Bone marrow (tissue), 2 donors: ENCODE data around the gene FARP1.

ENCODE experiments used
- DNase-seq, 2 donors: peaks; one replicate each; lab custom pipeline; 2025; lab: John Stamatoyannopoulos, UW

Gene FARP1

DNA sequence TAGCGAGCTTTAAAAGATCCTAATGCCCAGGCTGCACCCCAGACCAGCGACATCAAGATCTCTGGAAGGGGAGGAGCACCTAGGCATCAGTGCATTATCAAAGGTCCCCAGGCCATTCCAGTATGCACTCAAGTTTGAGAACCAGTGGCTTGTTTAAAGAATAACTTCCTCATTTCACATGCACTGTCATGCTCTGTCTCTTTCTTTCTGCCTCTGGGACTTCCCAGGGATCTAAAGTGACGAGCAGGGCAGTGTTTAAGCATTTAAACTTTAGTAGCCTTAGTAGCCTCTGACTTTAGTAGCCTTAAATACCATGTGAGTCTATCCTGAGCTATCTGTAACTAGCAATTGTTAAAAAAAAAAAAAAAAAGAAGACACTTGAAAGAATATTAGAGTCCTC is 8.9 kb upstream of the FARP1 start:
- DNase-seq: no peak

DNA sequence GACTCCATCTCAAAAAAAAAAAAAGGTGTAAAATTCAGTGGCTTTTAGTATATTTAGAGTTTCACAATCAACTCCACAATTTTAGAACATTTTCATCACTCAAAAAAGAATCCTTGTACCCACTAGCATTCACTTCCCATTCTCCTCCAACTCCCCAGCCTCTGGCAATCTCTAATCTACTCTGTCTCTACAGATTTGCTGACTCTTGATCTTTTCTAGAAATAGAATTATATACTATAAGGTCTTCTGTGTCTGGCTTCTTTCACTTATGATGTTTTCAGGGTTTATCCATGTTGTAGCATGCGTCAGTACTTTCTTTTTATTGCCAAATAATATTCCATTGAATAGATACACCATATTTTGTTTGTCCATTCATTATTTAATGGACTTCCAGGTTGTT is 8.0 kb upstream of the FARP1 start:
- DNase-seq: no peak

DNA sequence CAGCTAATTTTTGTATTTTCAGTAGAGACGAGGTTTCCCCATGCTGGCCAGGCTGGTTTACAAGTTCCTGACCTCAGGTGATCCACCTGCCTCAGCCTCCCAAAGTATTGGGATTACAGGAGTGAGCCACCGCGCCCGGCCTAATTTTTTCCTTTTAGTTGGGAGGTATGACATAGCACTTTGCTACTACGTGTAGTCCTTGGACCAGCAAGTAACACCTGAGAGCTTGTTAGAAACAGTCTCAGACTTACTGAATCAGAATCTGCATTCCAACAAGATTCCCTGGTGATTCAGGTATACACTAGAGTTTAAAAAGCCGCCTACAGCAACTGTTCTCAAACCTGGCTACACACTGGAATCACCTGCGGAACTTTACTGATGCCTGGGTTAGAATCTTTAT is 1.8 kb upstream of the FARP1 start:
- no peak for DNase-seq

DNA sequence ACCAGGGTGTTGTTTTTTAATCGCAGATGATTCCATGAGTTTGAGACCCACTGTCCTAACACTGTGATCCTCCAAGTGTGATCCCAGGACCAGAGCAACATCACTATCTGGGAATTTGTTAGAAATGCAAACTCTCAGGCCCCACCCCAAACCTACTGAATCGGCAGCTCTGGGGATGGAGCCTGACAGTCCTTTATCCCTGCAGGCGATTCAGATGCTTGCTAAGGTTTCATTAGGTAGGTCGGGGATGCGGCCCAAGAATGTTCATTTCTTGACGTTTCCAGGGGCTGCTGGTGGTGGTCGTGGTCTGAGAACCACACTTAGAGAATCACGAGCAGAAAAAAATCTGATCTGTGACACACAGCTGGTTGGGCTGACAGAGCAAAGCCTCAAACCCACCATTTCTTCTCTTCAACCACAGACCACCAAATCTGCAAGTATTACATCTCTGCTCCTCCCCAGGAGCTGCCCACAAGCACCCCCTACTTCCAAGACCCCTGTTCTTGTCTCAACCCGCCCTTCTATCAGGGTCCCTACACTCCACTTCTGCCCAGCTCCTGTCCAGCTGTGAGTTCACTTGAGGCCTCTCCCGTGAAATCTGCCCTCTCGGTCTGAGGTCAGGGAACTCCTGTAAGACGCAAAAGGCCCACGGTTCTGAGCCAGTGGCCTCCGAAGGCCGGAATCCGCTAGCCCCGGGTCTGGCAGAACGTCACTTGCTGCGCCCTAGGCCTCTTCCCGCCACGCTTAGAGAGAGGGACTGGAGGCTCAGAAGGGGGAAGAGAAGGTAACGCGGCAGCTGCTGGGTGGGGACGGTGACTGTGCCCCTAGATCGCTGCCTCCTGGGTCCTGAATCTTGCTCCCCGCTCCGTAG is 1.1 kb upstream of the FARP1 start:
- no peak for DNase-seq

DNA sequence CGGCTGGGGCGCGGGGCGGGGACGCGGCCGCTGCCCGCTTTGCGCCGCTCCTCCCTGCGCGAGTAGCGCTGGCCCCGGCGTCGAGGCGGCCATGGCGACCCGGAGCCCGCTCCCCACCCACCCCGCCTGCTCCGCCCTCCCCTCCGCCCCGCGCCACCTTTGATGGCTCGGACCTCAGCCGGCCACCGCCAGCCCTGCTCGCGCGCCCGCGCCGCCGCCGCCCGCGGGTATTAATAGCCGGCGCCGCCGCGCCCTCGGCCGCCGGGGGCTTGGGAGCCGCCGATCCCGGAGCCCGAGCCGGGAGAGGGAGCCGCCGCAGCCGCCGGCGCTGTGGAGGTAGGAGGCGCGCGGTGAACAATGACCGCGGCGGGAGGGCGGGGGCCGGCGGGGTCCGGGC is 261 bp downstream of the FARP1 start:
- DNase-seq: no peak

DNA sequence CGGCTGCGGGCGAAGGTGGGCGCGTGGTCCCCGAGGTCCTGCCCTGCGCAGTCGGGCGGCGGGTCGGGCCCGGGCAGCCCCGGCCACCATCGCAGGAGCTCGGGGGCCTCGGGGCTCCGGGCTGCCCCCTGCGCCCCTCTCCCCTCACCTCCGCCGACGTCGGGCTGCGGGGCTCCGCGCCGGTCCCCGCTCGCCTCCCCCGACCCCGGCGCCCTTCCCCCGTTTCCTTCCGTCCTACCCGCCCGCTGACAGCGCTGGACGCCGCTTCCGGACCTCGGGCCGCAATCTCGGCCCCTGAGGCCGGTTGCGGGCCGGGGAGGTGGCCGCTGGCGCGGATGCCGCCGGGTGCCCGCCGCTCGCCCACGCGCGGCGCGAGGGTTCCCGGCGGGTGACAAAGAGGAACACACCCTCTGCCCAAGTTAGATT is 720 bp downstream of the FARP1 start:
- DNase-seq: no peak

DNA sequence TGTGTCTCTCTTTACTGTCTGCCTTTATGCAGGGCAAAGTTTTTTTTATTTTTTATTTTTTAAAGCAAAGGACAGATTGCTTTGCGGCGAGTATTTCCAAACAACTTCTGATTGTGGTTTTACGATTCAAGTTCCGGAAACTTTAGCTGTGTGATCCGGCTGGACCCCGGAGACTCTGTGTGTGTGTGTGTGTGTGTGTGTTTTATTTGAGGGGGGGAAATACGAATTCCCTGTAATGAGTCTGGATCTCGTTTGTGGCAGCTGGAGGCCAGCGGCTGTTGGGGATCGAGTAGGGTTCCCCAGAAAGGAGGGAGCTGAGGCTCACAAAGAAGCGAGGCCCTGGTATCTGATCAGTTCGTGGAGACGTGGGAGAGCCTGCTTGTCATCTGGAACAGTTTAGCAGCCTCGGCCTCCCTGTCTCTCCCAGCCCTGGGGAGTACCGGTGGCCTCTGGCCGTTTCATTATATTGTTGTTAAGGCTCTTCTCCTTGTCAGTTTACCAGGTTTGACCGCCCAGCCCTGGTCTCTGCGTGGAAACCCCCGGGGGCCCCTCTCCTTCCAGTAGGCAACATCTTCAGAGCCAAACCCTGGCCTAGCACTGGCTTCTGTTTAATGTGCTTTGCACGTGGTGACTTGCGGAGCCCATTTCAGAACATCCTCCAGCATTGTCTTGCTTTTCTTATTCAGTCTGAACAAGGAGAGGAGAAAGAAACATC is 1.3 kb downstream of the FARP1 start:
- DNase-seq: no peak

DNA sequence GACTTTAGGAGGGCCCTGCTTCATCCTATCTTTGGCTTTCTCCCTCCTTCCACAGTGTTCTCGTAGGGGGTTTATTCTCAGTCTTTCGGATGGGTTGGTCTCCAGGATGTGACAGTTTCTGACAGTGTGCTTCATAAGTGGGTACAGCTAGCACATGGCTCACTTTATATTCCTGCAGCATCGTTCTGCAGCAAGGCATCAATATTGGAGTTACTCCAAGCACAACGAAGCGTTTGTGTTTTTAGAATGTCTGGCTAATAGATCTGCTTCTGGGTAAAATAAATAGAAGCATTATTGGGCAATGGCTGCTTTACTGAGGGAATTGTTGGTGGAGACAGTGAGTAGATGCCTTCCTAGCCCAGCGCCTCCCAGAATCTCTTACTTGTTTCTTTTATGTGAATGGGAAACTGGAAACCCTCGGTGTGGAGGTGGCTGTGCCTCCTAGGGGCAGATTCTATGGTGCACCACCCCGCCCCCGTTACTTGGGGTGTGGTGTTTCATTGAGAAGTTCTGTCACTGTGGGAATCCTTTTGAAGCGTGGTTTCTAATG is 2.0 kb downstream of the FARP1 start:
- no peak for DNase-seq

DNA sequence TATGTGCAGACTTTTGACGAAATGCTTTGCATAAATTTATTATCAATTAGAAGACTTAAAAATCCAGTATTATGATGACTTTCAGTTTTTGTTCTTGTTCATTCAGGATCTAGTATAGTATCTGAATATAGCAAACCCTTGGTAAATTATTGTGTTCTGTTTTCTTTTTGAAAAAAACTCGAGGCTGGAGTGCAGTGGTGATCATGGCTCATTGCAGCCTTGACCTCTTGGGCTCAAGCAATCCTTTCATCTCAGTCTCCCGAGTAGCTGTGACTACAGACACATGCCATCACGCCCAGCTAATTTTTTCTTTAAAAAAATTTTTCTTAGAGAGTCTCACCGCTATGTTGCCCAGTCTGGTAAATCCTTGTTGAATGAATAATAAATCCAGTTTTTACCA is 4.6 kb downstream of the FARP1 start:
- DNase-seq: no peak

DNA sequence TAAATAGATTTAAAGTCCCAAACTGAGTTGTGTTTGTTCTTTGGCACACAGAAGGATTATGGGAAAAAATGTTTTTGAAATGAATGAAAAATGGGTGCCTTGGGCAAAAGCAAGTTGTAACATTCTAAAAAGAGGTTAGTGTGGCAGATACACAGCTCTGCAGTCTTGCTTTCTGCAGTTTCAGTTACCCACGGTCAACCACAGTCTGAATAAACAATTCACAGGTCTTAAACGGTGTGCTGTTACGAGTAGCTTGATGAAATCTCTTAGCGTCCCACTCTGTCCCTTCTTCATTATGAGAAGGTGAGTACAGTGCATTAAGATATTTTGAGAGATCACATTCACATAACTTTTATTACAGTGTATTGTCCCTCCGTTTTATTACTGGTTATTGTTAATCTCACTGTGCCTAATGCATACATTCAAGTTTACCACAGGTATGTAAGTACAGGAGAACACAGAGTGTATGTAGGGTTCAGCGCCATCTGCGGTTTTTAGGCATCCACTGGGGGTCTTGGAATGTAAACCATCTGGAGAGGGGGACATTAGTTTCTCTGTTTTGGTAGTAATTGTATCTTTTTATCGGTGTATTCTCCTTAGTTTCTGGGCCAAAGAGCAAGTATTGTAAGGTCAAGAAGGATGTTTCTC is 8.1 kb downstream of the FARP1 start:
- no peak for DNase-seq

DNA sequence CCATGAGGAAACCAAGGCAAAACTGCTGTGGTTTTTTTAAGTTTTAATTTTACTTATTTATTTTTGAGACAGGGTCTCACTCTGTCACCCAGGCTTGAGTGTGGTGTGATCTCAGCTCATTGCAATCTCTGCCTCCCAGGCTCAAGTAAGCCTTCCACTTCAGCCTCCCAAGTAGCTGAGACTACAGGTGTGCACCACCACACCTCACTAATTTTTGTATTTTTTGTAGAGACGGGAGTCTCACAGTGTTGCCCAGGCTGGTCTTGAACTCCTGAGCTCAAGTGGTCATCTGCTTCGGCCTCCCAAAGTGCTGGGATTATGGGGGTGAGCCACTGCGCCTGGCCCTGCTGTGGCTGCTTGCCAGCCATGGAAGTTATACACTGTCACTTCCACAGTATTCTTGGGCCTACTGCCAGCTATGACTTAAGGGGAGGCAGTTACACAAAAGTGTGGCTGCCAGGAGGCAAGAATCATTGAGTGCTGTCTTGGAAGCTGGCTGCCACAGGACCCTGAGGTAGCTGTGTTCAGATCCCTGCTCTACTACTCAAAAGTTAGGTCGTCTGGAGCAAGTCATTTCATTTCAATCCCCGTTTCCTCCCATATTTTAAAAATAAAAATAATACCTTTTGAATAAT is 12.7 kb downstream of the FARP1 start:
- DNase-seq: no peak

DNA sequence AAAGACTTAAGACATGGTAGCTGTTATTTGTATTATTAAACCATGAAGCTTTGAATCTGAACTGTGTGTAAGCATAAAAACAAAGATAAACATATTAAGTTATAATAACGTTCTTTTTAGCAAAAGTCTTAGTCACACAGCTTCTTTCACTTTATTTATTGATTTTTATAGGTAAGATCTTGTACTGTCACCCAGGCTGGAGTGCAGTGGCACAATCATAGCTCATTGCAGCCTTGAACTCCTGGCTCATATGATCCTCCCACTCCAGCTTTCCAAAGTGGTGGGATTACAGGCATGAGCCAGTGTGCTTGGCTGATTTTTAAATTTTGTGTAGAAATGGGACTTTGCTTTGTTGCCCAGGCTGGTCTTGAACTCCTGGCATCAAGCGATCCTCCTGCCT is 13.4 kb downstream of the FARP1 start:
- no peak for DNase-seq

DNA sequence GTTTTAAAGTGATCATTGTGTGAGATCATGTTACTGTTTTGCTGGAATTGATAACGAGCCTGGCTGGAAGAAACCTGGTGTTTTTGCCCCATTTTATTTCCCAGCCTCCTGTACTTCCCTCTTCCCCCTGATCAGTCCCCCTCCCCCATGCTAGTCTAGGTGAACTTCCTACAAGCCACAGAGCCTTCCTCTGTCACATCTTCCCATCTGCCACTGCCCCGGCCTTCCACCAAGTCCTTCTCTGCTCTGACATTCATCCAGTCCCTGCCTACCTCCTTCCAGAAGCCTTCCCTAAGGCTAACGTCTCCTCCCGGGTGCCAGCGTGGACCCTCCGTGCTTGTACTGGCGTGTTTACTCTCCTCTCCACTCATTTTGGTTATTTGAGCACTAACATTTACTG is 14.3 kb downstream of the FARP1 start:
- DNase-seq: no peak

DNA sequence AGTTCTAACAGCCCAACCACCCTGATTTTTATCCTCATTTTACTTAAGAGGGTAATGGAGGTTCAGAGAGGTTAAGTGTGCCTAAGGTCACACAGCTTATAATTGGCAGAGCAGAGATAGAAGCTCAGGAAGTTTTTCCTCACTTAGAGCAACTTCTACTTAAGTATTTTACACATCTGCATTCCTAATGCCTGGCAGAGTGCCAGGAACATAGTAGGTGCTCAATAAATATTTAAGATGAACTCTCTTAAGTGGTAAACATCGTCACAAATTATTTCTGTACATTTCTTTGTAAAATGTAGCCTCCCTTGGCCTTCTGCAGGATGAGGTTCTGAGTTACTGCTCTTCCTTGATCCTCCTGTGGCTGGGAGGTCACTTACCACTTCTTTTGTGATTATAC is 14.7 kb downstream of the FARP1 start:
- no peak for DNase-seq

DNA sequence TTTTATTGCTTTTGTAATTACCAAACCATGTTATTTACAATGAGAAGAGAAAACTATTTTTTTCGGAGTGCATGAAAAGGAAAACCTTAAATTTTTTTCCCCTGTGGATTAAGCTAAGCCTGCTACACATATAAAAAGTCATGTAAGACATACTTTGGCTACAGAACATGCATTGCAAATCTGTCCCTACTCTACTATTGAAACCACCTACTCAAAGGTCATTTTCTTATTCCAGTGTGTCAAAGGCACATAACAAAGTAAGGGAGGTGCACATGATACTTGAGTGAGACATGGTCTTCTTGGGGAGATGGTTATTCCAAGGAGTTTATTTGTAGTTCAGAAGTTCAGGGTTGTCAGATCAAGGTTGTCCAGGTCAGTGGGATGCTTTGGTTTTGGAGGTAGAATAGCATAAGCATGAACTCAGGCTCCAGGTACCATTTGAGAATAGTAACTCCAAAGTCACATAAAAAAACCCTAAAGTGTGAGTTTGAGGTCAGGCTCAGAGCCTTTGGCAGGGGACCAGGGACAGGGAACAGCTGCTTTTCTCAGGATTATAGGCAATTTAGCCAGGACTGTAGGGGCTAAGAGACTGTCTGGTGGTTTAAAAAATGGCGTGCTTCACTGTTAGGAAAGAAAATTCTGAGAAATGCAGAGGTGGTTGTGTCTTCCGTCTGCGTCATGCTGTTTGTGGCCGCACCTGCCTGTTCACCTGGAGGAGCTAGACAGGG is 15.4 kb downstream of the FARP1 start:
- no peak for DNase-seq

DNA sequence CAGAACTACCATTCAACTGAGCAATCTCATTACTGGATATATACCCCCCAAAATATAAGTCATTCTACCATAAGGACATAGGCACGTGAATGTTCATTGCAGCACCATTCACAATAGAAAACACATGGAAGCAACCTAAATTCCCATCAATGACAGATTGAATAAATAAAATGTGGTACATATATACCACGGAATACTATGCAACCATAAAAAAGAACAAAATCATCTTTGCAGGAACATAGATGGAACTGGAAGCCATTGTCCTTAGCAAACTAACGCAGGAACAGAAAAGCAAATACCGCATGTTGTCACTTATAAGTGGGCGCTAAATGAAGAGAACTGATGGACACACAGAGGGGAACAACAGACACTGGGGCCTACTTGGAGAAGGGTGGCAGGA is 20.0 kb downstream of the FARP1 start:
- no peak for DNase-seq

DNA sequence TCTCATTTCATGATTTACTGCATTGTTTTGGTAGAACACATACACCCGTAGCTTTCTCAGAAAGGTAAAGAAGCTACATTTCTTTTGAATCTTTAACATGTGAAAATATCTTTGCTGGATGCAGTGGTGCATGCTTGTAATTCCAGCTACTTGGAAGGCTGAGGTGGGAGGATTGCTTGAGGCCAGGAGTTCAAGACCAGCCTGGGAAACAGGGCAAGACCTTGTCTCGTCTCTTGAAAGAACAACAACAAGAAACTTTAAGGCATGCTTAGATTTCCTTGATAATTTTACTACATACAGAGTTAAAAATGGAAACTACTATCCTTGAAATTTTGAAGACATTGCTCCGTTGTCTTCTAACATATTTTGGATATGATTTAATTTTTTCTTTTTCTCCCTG is 26.4 kb downstream of the FARP1 start:
- no peak for DNase-seq

DNA sequence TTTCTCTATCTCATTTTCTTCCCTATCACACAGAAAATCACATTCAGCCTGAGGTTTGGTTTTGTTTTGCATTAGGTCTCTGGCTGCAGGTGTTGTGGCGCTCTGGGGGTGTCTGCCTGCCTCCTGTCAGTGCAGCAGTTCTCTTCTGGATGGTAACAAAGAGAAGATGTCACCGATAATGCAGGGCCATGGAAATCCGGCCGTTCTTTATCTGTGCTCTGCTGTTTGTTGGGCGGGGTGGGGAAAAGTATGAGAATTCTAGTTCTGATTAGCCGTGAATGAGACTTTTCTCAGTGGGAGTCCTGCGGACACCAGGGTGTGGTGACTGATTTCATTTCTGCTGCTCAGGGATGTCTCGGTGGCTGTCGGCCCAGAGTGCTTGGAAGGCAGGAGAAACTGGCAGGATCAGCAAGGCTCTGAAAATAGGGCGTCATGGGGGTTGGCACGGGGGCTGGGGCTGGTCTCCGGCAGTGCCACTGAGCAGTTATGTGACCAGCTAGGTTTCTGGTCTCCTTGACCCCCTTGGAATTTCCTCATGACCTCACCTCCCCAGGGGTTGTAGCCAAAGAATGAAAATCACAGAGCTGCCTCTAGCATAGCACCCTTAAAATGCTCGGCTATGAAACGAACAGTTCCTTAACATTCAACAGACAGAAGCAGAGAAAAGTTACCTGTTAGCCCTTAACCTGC is 29.2 kb downstream of the FARP1 start:
- no peak for DNase-seq

DNA sequence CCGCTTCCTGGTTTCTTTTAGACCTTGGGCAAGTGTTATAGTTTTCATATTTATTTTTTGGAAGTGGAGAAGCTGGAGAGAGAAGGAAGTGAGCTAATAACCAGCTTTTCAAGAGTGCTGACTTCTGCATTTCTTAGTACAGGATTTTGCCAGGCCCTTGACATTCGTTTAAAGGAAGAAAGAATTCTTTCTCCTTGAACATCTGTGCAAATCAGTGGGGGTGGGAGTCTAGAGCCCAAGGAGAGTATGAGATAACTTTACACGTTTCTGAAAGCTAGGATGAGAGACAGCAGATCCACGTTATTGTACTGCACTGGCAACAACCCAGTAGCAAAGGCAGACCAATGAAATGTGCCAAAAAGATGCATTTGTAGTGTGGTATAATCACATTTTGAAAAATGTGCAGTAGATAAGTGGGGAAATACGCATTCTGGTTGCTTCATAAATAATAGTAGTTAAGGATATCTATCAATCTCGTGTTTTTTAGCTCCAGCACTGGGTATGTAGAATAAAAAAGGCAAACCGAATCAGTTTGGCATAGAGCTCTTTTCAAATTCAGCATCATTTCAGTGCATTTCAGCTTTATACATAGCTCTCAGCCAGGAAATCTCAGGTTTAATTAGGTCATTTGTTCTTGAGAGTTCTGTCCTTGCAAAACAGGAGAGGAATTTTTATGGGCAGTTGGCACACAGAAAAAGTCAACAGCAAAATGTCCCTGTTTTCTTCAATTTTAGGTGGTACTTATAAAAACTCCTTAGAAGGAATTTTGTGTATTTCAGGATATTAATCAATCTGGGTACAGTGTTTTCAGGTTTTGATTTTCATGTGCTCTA is 29.9 kb downstream of the FARP1 start:
- no peak for DNase-seq
